GM19455 (cell line): ENCODE results near the gene LIPK.
"Not testable (repeated sequence)": the region's sequence is repeated elsewhere in the genome, so short reads cannot be mapped to it uniquely, and the experiment has no call there.

Experiments used
- ATAC-seq: cut with Tn5 transposase; IDR thresholded peaks from one replicate; pipeline ENCODE4 v1.9.1; 2021; ENCODE audit not compliant: unreplicated experiment

LIPK gene

GRCh38 chr10:88705958-88706357, at the start of gene LIPK:
LIPK (plus strand) TSS chr10:88706249; CDS start chr10:88724544, 18,295 bp downstream.
- ATAC-seq: no peak

GRCh38 chr10:88657901-88658300, 48.1 kb upstream of the LIPK start:
- no peak for ATAC-seq

- ATAC-seq: no peak
These were observed 46.1 kb upstream of the LIPK start for GRCh38 chr10:88659725-88660597.

- ATAC-seq: no peak
These were observed 45.5 kb upstream of the LIPK start for GRCh38 chr10:88660598-88660884.

GRCh38 chr10:88661018-88661417, 45.0 kb upstream of the LIPK start:
- ATAC-seq: no peak

- ATAC-seq: no peak
These were observed 44.5 kb upstream of the LIPK start for GRCh38 chr10:88661577-88661976.

GRCh38 chr10:88663153-88663552, 42.9 kb upstream of the LIPK start:
- not testable (repeated sequence) for ATAC-seq

- no peak for ATAC-seq
These were observed 41.9 kb upstream of the LIPK start, which contains the start of gene LIPF for GRCh38 chr10:88664142-88664541. LIPF (plus strand) TSS chr10:88664442; CDS start chr10:88667298, 2,856 bp downstream.

- ATAC-seq: no peak
These were observed 37.6 kb upstream of the LIPK start for GRCh38 chr10:88668465-88668864.

GRCh38 chr10:88670497-88670896, 35.6 kb upstream of the LIPK start:
- ATAC-seq: no peak

GRCh38 chr10:88672041-88672440, 34.0 kb upstream of the LIPK start:
- no peak for ATAC-seq

GRCh38 chr10:88676283-88677060, 29.6 kb upstream of the LIPK start:
- no peak for ATAC-seq

GRCh38 chr10:88680958-88681357, 25.1 kb upstream of the LIPK start:
- no peak for ATAC-seq

GRCh38 chr10:88682491-88682890, 23.6 kb upstream of the LIPK start:
- ATAC-seq: no peak

GRCh38 chr10:88687853-88688467, 18.1 kb upstream of the LIPK start:
- no peak for ATAC-seq

- ATAC-seq: no peak
These were observed 16.7 kb upstream of the LIPK start for GRCh38 chr10:88689366-88689765.

- ATAC-seq: no peak
These were observed 12.5 kb upstream of the LIPK start for GRCh38 chr10:88693392-88694020.

- no peak for ATAC-seq
These were observed 3.0 kb upstream of the LIPK start for GRCh38 chr10:88702848-88703597.

- no peak for ATAC-seq
These were observed 1.5 kb downstream of the LIPK start for GRCh38 chr10:88707429-88708155.

- ATAC-seq: not testable (repeated sequence)
These were observed 3.3 kb downstream of the LIPK start for GRCh38 chr10:88709361-88709760.
